Esophagus mucosa (tissue), 1 donor: ENCODE results near the gene ADCY2. TPM values are rescaled to one million over a fixed set of nuclear protein-coding genes. Genes with fewer than 3 reads are reported as not detected.

Experiments
- ATAC-seq: fragments of 200-7000 bp; cut with Tn5 transposase; one replicate; pipeline ENCODE4 v1.9.1; 2020
- total RNA-seq: library from RNA; stranded (reverse); gene quantifications from one replicate; pipeline ENCODE4 v1.2.4, GENCODE V29; 2023
- donor health status: DM: yes; HTN: yes; CAD: no.

ADCY2 gene
- total RNA-seq, 1 donor from 2014 or later, result 0.12 TPM

DNA sequence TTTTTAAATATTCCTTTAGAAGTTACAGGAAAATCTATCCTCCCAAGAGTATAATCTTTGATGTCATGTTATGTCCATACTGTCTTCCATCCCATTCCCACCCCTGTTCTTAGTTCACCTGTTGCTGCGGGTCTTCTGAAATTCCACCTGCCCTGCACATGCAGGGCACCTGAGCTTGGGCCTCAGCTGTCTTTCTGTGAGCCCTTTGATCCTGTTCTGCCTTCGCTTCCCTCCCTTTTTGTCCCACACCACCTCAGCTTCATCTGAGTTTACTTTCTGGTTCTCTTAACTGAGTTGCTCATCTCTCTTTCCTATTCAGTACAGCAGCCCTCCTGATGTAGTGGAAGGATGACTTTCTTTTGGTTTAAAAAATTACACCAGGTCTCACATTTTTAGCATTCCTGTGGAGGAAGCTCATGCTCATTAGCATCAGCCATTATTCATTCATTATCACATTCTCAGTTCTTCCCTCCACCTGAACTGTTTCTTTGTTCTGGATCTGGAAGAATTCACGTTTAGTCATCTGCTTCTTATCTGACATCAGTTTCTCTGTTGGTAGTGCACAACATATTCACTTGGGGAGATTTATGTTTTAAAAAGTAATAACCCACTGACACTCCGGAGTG, 211.0 kb downstream of the ADCY2 start:
- ATAC-seq, result no peak

DNA sequence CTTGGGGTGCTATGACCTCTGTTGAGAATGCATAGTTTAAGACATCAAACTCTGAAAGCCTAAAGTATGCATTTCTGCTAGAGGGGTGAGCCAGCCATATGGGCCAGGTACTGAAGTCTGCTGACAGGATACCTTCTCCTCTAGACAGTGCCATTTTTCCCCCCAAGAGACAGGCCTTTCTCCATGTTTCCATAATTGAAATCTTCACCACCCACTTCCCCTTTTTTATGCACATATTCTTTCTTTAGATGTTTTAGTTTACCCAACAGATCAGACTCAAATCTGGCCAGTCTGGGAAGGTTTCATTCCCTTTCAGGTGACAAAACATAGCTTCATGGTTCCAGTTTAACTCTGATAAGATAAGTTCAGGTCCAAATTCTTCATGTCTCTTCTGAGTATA, 212.8 kb downstream of the ADCY2 start:
- no peak for ATAC-seq

DNA sequence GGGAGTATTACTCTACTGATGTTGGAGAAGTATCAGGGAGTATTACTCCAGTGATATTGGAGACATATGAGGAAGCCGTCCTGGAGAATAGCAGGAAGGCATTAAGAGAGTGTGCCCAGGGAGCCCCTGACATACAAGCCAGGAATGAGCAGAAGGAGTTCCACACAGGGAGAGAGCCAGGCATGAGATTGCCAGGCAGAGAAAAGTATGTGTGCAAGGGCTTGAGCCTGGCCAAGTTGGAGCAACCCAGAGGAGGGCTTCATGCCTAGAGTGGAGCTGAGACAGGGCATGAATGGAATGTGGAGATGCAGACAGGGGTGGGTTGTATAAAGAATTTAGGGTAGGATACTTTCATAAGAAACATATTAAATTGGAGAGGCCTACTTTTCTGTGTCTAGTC, 213.8 kb downstream of the ADCY2 start:
- no peak for ATAC-seq

DNA sequence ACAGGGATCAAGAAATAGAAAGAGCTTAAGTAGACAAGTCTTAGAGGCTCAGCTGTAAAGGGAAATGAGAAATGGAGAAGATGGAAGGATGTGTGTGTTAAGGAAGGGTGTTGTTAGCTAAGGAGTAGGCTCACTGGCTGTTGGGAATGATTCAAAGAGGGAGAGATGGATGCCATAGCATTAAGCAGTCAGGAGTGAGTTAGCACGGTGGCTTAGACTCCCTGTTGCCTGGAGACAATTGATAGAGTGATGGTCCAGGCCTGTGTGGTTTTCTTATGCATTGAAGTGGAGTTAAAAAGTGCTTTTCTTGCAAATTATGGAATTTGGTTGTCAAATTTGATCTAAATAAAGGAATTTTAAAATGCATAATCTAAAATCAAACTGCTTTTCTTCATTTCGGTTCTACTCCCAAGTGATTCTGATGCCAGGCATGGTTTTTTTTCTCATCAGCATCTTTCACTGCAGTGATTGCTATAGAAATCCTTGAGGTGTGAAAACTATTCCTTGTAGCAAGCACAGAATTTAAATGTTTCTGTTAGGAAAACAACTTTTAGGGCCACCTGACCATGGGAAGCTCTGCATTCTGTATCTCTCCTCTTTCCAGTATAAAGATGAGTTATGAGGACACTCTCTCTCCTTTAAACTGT, 214.7 kb downstream of the ADCY2 start:
- ATAC-seq, result no peak

DNA sequence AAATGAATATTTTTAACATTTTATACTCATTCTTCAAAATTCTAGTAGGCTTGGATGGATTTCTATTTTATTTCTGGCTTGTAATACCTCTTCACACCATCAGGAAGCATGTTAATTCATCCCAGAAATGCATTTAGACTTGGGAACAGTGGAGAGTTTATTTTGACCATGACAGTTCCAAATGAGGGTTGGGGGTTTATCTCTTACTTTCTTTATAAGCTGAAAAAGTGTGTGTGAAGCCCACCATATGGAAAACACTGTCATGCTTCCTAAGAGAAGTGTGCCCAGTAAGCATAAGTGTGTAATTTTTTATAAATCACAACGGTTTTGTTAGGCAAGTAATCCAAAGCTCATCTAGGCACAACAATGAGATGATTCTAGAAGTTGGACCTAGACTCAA, 215.6 kb downstream of the ADCY2 start:
- no peak for ATAC-seq

DNA sequence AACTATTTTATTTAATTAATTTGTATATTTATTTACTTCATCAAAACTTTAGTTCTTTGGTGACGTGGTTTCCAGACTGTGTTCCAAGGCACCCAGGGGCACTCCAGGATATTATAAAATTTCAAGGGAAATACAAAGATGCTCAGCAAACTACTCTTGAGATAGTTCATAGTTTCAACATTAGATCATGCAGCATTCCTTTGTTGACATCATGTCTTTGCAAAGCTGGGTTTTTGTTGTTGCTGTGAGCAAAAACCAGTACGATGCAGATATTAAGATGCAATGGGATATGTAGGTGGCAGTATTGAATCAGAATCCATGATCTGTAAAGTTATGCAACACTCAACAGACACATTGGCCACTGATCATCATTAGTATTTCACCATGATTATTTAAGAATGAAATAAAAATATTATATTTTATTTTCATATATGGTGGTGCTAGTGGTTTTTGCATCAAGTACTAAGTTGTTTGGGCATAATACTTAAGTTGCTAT, 219.7 kb downstream of the ADCY2 start:
- no peak for ATAC-seq

DNA sequence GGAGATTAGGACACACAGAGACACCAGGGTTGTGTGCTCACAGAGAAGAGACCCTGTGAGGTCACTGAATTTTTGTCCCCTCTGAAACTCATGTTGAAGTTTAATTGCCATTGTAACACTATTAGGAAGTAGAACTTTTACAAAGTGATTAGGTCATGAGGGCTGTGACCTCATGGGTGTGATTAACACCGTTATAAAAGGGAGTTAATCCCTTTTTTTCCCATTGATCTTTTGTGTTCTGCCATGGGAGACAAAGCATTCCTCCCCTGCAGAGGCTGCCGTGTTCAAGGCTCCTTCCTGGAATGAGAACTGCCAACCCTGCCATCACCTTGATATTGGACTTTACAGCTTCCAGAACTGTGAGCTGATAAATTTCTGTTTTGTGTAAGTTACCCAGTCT, 221.0 kb downstream of the ADCY2 start:
- no peak for ATAC-seq

DNA sequence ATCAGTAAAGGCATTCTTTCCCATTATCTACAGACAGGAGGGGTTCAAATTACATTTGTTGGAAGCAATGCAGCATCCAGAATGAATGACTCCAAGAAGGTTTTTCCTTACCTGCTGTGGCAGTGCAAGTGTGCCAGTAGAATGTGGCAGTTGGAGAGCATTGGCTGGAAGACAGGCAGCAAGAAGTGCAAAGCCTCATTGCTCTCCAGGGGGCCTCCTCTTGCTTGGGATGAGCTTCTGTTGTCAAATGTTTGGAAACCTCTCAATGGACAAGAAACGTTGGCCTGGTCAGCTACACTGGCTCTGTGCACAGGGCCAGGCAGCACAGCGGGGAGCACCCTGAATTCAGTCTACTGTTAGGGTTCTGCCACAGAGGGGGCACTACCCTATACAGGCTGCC, 226.6 kb downstream of the ADCY2 start:
- ATAC-seq, result no peak

DNA sequence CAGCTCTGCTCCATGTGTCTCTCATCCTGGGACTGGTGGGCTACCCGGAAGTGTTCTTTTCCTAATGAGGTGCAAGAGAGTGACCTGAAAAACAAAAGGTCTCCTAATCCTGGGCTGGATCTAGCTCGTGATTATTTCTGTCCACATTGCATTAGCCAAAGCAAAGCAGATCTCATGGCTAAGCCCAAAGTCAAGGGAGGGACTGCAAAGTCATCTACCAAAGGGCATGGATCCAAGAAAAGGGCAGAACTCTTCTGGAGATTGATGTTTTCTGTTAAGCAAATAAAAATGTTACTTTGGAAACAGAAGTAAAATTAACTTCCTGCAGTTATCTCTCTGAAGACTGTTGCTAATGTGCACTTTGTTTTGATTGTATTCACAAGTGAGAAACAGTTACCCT, 229.8 kb downstream of the ADCY2 start:
- ATAC-seq, result no peak

DNA sequence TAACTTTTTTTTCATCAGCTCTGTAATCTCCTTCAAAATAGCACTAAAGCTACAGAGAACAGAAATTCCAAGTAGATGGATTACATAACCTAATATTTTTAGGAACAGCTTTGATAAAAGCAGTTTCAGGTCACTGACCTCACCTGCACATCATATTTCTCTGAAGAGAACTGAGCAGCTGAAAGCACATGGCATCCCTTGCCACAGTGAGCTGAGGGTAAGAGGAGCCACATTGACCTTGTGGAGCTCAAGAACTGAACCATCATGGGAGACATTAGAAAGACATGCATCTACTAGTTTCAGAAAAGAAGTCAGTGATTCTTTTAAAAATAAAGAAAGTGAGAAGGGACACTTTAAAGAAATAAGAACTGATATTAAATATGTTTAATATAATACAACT, 232.3 kb downstream of the ADCY2 start:
- no peak for ATAC-seq

DNA sequence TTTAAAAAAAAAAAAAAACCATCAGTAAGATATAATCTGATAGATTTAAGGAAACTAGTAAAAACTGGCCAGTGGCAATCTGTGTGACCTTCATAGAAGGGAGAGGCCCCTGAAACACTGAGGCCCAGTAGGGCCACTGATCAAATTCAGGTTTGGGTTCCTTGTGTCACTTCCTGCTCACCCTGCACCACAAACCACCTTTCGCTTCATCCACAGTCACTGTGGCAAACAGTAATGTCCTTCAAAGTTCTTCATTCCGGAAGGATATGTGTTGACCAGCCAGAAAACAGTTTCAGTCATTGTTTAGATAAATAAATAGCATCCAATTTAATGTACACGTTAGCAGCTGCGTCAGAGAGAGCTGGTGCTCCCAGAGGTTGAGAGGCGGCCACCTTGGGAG, 232.9 kb downstream of the ADCY2 start:
- ATAC-seq, result no peak

DNA sequence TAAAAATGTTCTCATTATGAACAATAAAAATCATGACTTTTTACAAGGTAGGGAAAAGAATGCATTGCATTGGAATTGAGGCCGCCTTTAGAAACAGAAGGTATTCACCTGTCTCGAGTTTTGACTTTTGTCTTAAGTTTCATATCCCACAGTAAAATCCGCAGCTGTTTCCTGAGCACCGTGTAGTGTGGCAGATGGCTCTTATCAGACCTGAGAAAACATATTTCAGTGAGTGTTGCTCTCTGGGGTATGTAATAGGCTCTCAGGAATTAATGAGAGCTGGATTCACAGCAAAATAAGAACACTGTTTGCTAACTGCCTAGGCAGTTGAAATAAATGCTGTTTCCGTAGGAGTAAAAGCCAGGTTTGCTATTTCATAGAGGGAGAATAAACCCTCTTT, 233.6 kb downstream of the ADCY2 start:
- ATAC-seq, result no peak

DNA sequence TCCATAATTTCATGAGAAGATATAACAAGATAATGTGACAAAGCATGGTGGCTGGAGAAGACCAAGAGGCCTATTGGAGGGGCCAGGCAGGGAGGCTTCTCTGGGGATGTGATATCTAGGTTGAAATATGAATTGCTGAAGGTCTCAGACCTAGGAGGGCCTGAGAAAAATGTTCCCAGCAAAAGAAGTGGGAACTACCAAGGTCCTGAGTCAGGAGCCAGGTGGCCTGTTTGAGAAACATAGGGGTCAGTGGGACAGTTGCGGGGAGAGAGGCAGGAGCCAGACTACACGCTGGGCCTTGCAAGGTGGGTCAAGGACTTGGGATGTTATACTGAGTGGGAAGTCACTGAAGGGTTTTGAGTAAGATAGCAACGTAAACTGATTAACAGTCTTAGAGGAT, 238.9 kb downstream of the ADCY2 start:
- no peak for ATAC-seq

DNA sequence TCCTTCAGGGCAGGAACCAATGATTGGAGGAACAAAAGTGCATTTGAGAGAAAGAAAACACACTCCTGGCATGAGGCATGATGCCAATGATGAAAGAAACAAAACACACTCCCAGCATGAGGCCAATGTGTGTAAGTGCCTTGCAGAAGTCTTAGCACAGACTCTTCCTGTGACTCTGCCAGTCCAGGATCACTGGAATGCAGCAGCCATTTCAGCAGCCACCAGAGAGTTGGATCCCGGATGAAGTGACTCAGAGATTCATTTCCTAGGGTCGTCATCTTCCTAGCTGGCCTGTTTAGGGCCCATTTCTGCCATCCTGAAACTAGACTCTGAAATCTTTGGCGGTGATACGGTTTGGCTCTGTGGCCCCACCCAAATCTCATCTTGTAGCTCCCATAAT, 242.5 kb downstream of the ADCY2 start:
- ATAC-seq, result no peak

DNA sequence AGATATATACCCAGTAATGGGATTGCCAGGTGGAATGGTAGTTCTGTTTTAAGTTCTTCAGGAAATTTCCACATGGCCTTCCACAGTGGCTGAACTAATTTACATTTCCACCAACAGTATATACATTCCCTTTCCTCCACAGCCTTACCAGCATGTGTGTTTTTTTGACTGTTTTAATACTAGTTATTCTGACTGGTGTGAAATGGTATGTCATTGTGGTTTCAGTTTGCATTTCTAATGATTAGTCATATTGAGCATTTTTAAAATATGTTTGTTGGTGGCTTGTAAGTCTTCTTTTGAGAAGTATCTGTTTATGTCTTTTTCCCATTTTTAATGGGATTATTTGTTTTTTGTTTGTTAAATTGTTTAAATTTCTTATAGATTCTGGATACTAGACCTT, 246.1 kb downstream of the ADCY2 start:
- no peak for ATAC-seq

DNA sequence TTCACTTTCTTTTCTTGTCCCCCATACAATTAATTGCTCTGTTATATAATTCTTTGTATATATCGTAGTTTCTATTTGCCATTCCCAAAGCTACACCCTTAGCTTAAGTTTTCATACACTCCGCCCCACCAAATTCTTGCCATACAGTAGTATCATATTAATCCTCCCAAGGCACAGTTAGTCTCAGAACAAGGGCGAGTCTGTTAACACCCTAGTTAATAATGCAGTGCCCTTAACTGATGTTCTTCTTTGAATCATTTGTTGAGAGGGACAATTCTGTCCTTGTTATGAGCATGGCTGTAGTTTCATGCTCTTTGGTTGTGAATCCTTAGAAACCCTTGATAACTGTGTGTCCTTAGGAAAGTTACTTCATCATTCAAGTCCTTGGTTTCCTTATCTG, 248.8 kb downstream of the ADCY2 start:
- ATAC-seq, result no peak

DNA sequence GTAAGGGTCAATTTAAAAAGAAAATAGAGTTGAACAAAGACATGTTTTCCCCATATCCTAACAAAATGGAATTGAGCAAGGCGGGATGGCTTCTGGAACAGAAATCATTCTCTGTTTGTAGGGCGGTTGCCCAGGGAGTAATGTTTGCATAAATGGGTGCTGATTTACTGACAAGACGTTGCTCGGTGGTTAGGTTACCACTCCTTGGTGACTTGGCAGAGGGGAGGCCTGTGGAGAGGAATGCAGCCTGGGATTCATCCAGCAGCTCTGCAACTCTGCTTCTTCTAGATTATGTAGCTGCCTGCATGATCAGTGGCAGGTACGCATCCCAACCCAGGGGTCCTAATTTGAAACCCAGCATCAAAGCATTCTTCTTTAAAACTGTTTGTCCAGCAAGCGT, 254.8 kb downstream of the ADCY2 start:
- ATAC-seq, result no peak

DNA sequence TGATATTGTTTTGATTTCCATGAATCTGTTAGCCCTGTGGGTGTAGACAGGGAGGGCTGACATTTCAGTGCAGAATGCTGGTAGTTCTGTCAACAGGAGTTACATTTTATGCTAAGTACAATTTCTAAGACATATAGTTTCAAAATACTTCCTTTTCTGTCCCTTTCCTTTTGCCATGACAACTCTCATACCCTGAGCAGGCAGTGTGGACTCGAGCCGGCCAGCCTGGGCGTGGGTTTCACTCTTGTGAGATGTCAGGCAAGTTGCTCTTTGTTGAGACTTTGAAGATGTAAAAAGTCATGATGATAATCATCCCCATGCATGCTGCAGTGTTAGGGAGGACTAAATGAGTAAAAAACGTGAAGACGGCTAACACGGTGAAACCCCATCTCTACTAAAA, 257.1 kb downstream of the ADCY2 start:
- ATAC-seq, result no peak

DNA sequence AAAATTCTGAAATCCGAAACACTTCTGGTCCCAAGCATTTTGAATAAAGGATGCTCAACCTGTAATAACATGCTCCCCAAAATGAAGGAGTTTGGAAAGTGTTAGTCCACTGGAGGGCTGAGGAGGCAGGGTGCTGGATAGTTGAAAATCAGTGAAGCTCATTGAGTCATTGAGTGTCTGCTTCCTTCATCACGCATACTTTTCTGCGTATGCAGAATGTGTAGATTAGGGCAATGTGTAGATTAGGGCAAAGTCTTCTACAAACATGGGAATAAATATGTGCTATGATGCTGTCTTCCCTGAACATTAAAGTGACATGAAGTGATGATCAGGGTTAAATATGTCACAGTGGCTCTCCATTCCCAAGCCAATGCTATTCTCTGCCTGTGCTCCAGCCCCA, 261.2 kb downstream of the ADCY2 start:
- no peak for ATAC-seq

DNA sequence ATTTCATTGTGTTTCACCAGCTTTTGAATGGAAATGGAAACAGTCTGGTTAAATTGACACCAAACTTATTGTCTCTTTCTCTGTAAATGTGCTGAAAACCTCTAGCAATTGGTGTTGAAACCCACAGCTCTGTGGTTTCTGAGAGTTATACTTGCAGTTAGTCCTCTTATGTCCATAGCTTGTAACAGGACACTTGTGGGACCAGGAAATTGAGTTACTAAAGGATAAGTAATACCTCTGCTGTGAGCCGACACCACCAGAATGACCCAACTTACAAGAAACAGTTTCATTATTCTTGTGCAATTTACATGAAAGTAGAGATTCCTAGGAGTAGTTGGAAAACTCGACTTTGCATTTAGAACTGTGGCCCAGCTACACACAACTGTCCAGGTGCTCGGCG, 263.5 kb downstream of the ADCY2 start:
- no peak for ATAC-seq

DNA sequence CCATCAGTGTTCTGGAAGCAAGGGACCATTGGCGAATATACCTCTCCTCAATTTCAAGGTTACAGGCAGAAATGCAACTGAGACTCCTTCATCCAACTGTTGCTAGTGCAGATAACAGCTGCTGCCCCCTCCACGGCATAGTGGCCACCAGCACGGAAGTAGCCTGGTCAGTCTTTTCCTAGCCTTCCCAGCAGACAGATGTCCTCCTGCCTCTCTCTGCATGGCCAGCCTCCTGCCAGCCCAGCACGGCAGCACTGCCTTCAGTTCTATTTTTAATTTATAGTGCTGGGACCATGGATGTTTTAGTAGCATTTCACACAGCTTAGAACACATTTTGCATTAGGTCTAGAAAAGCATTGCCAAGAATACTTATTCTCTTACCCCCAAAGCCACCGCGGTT, 266.4 kb downstream of the ADCY2 start:
- no peak for ATAC-seq

DNA sequence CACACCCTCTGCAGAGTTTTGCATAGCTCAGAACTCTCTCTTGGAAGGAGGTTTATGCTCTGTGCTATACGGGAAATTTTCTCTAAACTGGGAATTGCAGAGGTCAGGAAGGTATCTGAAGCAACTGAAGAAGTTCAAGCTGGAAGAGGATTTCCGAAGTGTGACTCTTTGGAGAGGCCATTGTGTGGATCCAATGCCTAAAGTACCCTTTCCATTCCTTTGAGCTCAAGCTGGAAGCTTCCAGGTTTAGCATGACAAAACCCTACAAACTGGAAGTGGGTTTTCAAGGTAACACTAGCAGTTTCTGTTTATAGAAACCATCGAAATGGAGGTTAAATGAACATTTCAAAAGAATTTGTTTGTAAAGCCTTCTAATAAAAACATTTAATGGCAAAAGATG, 267.9 kb downstream of the ADCY2 start:
- no peak for ATAC-seq

DNA sequence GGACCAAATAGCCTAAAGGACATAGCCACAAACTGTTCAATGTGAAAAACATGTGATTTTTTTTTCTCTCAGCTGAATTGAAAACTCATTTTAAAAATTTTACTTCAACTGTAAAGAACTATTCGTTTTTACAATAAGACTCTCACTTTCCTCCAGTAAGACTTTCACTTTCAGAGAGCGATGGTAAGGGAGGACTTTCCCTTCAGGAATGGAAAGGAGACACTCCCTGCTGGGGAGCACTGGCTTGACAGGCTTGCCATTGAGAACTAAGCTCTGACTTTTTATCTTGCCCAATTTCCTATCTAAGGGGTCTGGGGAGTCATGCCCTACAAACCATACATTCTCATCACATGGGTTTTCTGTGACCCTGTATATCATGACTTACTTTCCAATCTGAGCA, 268.3 kb downstream of the ADCY2 start:
- ATAC-seq, result no peak

DNA sequence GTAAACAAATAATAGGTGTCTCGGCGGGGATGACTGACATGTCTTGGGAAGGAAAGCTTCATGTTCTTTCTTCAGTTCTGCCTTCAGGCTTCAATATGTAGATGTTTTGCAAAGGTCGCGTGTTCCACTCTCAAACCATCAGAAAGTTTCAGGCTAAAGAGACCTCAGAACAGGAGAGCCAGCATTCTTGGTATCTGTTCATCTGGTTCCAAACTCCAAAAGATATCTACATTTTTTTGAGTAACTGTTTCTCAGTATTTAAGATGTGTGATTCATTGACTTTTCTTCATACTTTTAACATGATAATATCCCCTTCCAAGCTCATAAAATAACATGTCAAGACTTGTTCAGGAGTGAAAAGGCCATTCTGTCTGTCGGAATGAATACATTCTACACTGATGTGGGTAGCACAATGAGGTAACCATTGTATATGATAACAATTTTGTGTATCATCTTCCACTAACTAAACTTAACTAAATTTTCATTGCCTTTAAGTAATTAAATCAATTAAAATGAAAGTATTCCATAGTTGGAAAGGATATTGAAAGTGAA, 271.4 kb downstream of the ADCY2 start:
- ATAC-seq, result no peak

DNA sequence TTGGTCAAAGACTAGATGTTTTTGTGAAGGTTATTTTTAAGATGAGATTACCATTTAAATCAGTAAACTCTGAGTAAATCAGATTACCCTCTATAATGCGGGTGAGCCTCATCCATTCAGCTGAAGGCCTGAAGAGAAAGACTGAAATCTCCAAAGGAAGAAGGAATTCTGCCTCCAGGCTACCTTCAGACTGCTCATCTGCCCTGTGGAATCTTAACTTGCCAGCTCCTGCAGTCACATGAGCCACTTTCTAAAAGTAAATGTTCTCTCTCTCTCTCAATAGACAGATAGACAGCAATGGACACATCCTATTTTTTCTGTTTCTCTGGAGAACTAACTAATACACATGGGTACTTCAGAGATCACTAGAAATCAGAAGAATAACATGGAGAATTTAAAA, 272.2 kb downstream of the ADCY2 start:
- no peak for ATAC-seq
